H1 (cell line): ENCODE results near the gene B9D1. TPM values are rescaled to one million over a fixed set of nuclear protein-coding genes. Genes with fewer than 3 reads are reported as not detected.

Experiments
- BCL11A ChIP-seq, 2 experiments: IDR thresholded peaks; one replicate each; pipeline ENCODE4 v1.6.1; 2011; ENCODE audit warnings: low read depth in 2 of 2, low read length in 2 of 2, mild to moderate bottlenecking in 2 of 2
- BRCA1 ChIP-seq: IDR thresholded peaks from 2 replicates; pipeline ENCODE4 v1.6.1; 2012; ENCODE audit warnings: low read depth, low read length, improper control_type of control experiment
- CBX8 ChIP-seq: fragments of 300-800, 300-1000 bp; sonication (generic); IDR thresholded peaks from 2 replicates; pipeline ENCODE4 v1.7.1; 2016; ENCODE audit warnings: low read depth, low read length, borderline replicate concordance
- EGR1 ChIP-seq: IDR thresholded peaks from 2 replicates; pipeline ENCODE4 v1.6.1; 2011; ENCODE audit warnings: low read depth, low read length, borderline replicate concordance
- EZH2 ChIP-seq: fragments of 200-600 bp; sonication (generic); IDR thresholded peaks from 2 replicates; pipeline ENCODE4 v1.7.1; 2012; ENCODE audit warnings: low read depth, mild to moderate bottlenecking, moderate library complexity, low read length, inconsistent platforms; ENCODE audit not compliant: severe bottlenecking
- FOSL1 ChIP-seq: IDR thresholded peaks from 2 replicates; pipeline ENCODE4 v1.6.1; 2011; ENCODE audit warnings: mild to moderate bottlenecking, low read depth, low read length, moderate library complexity; ENCODE audit not compliant: insufficient read depth
- HDAC2 ChIP-seq, 2 experiments: fragments of 300-600 bp in 1 of 2; sonication (generic) in 1 of 2; IDR thresholded peaks; 2 replicates each; pipeline ENCODE4 v1.6.1; 2011 to 2012; ENCODE audit warnings: low read depth in 2 of 2, low read length in 2 of 2, mild to moderate bottlenecking in 2 of 2, moderate library complexity in 2 of 2, borderline replicate concordance in 1 of 2, inconsistent platforms in 1 of 2
- HDAC6 ChIP-seq: IDR thresholded peaks from one replicate; pipeline ENCODE4 v1.7.1; 2012; ENCODE audit warnings: low read depth, mild to moderate bottlenecking, inconsistent platforms, low read length, moderate library complexity
- MAFK ChIP-seq: IDR thresholded peaks from 2 replicates; pipeline ENCODE4 v1.6.1; 2012; ENCODE audit warnings: low read depth, mild to moderate bottlenecking, improper control_type of control experiment, low read length
- NANOG ChIP-seq: IDR thresholded peaks from 2 replicates; pipeline ENCODE4 v1.6.1; 2011; ENCODE audit warnings: low read length, low read depth, mild to moderate bottlenecking, inconsistent platforms; ENCODE audit not compliant: insufficient read depth, poor library complexity, severe bottlenecking
- PHF8 ChIP-seq: fragments of 200-600 bp; sonication (generic); conservative IDR thresholded peaks from 2 replicates; pipeline ENCODE4 v1.7.1; 2012; ENCODE audit warnings: low read depth, mild to moderate bottlenecking, inconsistent platforms, low read length, moderate library complexity
- SAP30 ChIP-seq: fragments of 300-600 bp; sonication (generic); IDR thresholded peaks from 2 replicates; pipeline ENCODE4 v1.7.1; 2012; ENCODE audit warnings: low read length, moderate library complexity, mild to moderate bottlenecking, inconsistent platforms; ENCODE audit not compliant: insufficient read depth, insufficient replicate concordance
- SIN3A ChIP-seq, 2 experiments: IDR thresholded peaks in 1 of 2; conservative IDR thresholded peaks in 1 of 2; 2 replicates each; pipeline ENCODE4 v1.6.1; 2011 to 2012; ENCODE audit warnings: low read length in 2 of 2, improper control_type of control experiment in 1 of 2, low read depth in 1 of 2, mild to moderate bottlenecking in 1 of 2
- SIX5 ChIP-seq: IDR thresholded peaks from 2 replicates; pipeline ENCODE4 v1.6.1; 2011; ENCODE audit warnings: mild to moderate bottlenecking, low read depth, low read length
- SP1 ChIP-seq: IDR thresholded peaks from 2 replicates; pipeline ENCODE4 v1.6.1; 2011; ENCODE audit warnings: low read depth, low read length
- polyA plus RNA-seq, 7 experiments: library from polyadenylated mRNA; depleted of rRNA in 3 of 7; stranded (reverse) in 5 of 7; unstranded in 2 of 7; fragments of >200 nt in 5 of 7; fragments of 200-250 nt in 2 of 7; gene quantifications; 1 replicate in 5 of 7; 2 replicates in 1 of 7; 4 replicates in 1 of 7; pipeline versions ENCODE4 v1.2.1 to v1.2.3, GENCODE V29; 2011 to 2013; ENCODE audit warnings: missing spikeins in 2 of 7, mixed read lengths in 2 of 7
- total RNA-seq: library from RNA; stranded (reverse); fragmentation: NEBNext Ultra II Directional; extraction: Animal tissue kit (Norgen Biotek cat#: 25700); gene quantifications from 2 replicates; pipeline ENCODE4 v1.2.1, GENCODE V29; 2021
- TF ChIP-seq, protein P1 (sequence below): IDR thresholded peaks from 2 replicates; pipeline ENCODE4 v1.6.1; 2012; ENCODE audit warnings: low read length, inconsistent platforms
- TF ChIP-seq, protein P2 (sequence below): IDR thresholded peaks from 2 replicates; pipeline ENCODE4 v1.6.1; 2012; ENCODE audit warnings: inconsistent platforms
- TF ChIP-seq, protein P3 (sequence below), 3 experiments: IDR thresholded peaks; 1 replicate in 2 of 3; 2 replicates in 1 of 3; pipeline versions ENCODE4 v1.5.1 to v1.6.1; 2011; ENCODE audit warnings: low read length in 3 of 3, mild to moderate bottlenecking in 3 of 3, inconsistent platforms in 2 of 3, low read depth in 1 of 3, moderate library complexity in 1 of 3; ENCODE audit not compliant: insufficient read depth in 1 of 3; ENCODE audit errors: control extremely low read depth in 1 of 3

Gene B9D1
- total and polyA plus RNA-seq, 2 of the 8 experiments (the other 6 are each of a cell fraction or from before 2014, with no cell fraction given): 24.6 to 65.7 TPM

DNA sequence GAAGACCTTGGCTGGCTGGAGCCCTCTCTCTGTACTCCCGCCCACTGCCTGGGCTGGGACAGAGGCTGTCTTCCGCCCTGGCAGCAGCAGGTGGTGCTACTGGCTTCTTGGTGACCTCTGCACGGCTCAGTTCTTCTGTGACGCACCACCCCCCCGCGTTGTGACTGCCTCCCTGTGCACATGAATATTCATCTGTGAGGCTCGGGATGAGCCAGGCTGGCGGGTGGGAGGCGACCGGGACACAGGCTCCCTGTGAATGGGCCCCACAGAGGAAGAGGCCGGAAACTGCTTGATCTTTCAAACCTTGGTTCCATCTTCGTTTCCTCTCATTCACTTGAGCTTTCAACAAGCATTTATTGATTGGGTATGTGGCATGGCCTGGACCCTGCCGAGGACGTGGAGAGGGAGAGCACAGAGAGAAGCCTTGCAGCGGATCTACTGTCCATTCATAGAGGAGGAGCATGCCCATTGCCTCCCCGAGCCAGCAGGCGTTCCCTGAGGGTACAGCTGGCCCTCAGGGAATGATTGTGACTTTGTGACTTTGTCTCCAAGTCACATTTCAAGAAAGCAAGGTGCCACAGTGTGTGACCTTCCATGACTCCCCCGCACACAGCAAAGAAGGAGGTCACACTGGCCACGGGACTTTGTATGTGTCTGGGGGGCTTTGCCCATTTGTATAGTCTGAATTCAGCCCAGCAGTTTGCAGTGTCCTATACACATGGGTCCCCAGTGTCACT, 45.0 kb downstream of the B9D1 start (continued):
- peak in 1 of 2 experiments; percentile 86; a peak in 2 of 4 replicates for TF ChIP-seq SIN3A (conservative IDR thresholded peaks at IDR 0.05 in 1 of 2, IDR thresholded peaks at IDR 0.05 in 1 of 2; ENCODE audit: low read depth in 1 of 2, low read length in 2 of 2)
- no peak for TF ChIP-seq PHF8
- TF ChIP-seq SAP30: no peak
- TF ChIP-seq BCL11A (IDR thresholded peaks at IDR 0.05; ENCODE audit: low read depth in 2 of 2, low read length in 2 of 2): no peak
- TF ChIP-seq MAFK: no peak
- TF ChIP-seq HDAC2 (IDR thresholded peaks at IDR 0.05; ENCODE audit: borderline replicate concordance in 1 of 2, low read depth in 2 of 2, low read length in 2 of 2): no peak
- TF ChIP-seq, protein P1, sequence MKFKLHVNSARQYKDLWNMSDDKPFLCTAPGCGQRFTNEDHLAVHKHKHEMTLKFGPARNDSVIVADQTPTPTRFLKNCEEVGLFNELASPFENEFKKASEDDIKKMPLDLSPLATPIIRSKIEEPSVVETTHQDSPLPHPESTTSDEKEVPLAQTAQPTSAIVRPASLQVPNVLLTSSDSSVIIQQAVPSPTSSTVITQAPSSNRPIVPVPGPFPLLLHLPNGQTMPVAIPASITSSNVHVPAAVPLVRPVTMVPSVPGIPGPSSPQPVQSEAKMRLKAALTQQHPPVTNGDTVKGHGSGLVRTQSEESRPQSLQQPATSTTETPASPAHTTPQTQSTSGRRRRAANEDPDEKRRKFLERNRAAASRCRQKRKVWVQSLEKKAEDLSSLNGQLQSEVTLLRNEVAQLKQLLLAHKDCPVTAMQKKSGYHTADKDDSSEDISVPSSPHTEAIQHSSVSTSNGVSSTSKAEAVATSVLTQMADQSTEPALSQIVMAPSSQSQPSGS: no peak
- TF ChIP-seq, protein P2, sequence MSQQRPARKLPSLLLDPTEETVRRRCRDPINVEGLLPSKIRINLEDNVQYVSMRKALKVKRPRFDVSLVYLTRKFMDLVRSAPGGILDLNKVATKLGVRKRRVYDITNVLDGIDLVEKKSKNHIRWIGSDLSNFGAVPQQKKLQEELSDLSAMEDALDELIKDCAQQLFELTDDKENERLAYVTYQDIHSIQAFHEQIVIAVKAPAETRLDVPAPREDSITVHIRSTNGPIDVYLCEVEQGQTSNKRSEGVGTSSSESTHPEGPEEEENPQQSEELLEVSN: peak; percentile 49; the same call in 1 of the 2 replicates
- TF ChIP-seq NANOG: peak; percentile 59
- no peak for TF ChIP-seq FOSL1
- TF ChIP-seq SIX5: no peak
- TF ChIP-seq EGR1: no peak
- TF ChIP-seq SP1: no peak
- TF ChIP-seq EZH2: no peak
- TF ChIP-seq, protein P3, sequence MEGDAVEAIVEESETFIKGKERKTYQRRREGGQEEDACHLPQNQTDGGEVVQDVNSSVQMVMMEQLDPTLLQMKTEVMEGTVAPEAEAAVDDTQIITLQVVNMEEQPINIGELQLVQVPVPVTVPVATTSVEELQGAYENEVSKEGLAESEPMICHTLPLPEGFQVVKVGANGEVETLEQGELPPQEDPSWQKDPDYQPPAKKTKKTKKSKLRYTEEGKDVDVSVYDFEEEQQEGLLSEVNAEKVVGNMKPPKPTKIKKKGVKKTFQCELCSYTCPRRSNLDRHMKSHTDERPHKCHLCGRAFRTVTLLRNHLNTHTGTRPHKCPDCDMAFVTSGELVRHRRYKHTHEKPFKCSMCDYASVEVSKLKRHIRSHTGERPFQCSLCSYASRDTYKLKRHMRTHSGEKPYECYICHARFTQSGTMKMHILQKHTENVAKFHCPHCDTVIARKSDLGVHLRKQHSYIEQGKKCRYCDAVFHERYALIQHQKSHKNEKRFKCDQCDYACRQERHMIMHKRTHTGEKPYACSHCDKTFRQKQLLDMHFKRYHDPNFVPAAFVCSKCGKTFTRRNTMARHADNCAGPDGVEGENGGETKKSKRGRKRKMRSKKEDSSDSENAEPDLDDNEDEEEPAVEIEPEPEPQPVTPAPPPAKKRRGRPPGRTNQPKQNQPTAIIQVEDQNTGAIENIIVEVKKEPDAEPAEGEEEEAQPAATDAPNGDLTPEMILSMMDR (IDR thresholded peaks at IDR 0.05; ENCODE audit: control extremely low read depth in 1 of 3, insufficient read depth in 1 of 3, low read depth in 1 of 3, low read length in 3 of 3): peak; percentile 34 to 56 (median 49)
- no peak for TF ChIP-seq HDAC6
- no peak for TF ChIP-seq CBX8
- no peak for TF ChIP-seq BRCA1
